Gastrocnemius medialis (tissue), 4 donors: Measurements from ENCODE around the gene MYLK. TPM values are rescaled to one million over a fixed set of nuclear protein-coding genes. Genes with fewer than 3 reads are reported as not detected.

Experiments
- ATAC-seq, 2 donors: fragments of 150-250 bp; one replicate each; pipeline ENCODE4 v1.9.1; 2016
- DNase-seq, 2 donors: peaks; one replicate each; pipeline ENCODE4 v3.0.0-alpha.2; 2019
- H3K27ac ChIP-seq, 4 donors: fragments of 200-600 bp; sonication (generic); 1 replicate in 1 of 4; 2 replicates in 3 of 4; pipeline ENCODE4 v1.5.1; 2016 to 2018; ENCODE audit warnings: mild to moderate bottlenecking in 2 of 4, moderate library complexity in 1 of 4
- H3K27me3 ChIP-seq, 3 donors: fragments of 200-600 bp; sonication (generic) in 2 of 3; 1 replicate in 1 of 3; 2 replicates in 2 of 3; pipeline versions ENCODE4 v1.5.1 to v1.6.0; 2016 to 2019; ENCODE audit warnings: mild to moderate bottlenecking in 1 of 3, moderate library complexity in 1 of 3
- H3K36me3 ChIP-seq, 2 donors: fragments of 200-600 bp; sonication (generic) in 1 of 2; one replicate each; pipeline ENCODE4 v1.5.1; 2017 to 2018
- H3K4me1 ChIP-seq, 2 donors: fragments of 200-600 bp; sonication (generic) in 1 of 2; one replicate each; pipeline ENCODE4 v1.5.1; 2016 to 2017; ENCODE audit warnings: mild to moderate bottlenecking in 2 of 2
- H3K4me3 ChIP-seq, 4 donors: fragments of 200-600 bp; sonication (generic) in 3 of 4; 1 replicate in 1 of 4; 2 replicates in 3 of 4; pipeline ENCODE4 v1.5.1; 2016 to 2019; ENCODE audit warnings: mild to moderate bottlenecking in 2 of 4
- H3K9me3 ChIP-seq, 3 donors: fragments of 200-600 bp; sonication (generic) in 2 of 3; 1 replicate in 1 of 3; 2 replicates in 2 of 3; pipeline ENCODE4 v1.5.1; 2016 to 2019
- POLR2A ChIP-seq, 2 donors: fragments of 450-650 bp; IDR thresholded peaks; one replicate each; pipeline ENCODE4 v1.6.1; 2017; ENCODE audit warnings: antibody characterized with exemption in 2 of 2, mild to moderate bottlenecking in 2 of 2, moderate library complexity in 2 of 2
- in situ Hi-C, 4 donors: fragments of 200-750 bp; cut with MboI; loops; one replicate each; pipeline versions ENCODE4 v1.15.0 to v1.8.0; 2017; ENCODE audit warnings: low sequenced_read_pairs in 4 of 4
- intact Hi-C: fragments of 100-400 bp; cut with DNase I; formaldehyde crosslinking; loops from one replicate; pipeline ENCODE4 v1.15.1; 2023; ENCODE audit warnings: low total_unique reads
- total RNA-seq, 4 donors: library from RNA; depleted of rRNA; stranded (reverse); fragments of >200 nt; gene quantifications; one replicate each; pipeline versions ENCODE4 v1.1.0 to v1.2.3, GENCODE V29; 2016
- TF ChIP-seq, protein P1 (sequence below), 5 experiments: fragments of 450-650 bp in 3 of 5; fragments of 200-600 bp in 2 of 5; sonication (generic) in 2 of 5; IDR thresholded peaks in 4 of 5; conservative IDR thresholded peaks in 1 of 5; 1 replicate in 4 of 5; 2 replicates in 1 of 5; pipeline ENCODE4 v1.5.1; 2016 to 2019; ENCODE audit warnings: antibody characterized with exemption in 5 of 5, mild to moderate bottlenecking in 3 of 5, moderate library complexity in 3 of 5

MYLK gene
- total RNA-seq, 4 donors from 2014 or later = 5.6 to 19.6 (median 8.8) TPM

DNA sequence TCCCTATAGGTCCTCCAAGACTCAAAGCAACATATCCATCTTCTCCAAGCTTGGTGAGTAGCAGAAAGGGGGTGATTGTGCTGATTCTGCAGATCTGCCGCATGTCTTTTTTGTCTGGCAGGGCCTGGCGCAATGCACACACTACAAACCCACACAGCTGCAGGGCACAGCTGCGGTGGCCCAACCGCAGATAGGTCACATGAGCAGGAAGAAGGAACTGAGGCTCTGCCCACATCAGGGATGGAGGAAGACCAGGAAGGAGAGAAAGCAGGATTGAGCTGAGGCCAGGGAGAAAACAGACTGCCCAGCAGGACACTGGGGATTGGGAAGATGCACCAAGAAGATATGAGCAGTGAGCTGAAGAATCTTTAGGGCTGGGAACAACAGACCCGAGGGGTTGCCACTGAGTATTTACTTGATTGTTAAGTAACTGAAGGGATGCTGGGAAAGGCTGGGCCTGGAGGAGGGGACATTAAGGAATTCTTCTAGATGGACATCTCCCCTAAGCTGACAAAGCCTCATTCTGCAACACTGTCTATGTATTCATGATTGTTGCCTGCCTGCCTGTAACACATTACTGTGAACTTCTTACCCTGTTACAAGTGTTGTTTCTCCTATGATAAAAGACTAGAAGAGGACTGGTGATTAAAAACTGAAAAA is 126.7 kb downstream of the MYLK start:
- TF ChIP-seq, protein P1, sequence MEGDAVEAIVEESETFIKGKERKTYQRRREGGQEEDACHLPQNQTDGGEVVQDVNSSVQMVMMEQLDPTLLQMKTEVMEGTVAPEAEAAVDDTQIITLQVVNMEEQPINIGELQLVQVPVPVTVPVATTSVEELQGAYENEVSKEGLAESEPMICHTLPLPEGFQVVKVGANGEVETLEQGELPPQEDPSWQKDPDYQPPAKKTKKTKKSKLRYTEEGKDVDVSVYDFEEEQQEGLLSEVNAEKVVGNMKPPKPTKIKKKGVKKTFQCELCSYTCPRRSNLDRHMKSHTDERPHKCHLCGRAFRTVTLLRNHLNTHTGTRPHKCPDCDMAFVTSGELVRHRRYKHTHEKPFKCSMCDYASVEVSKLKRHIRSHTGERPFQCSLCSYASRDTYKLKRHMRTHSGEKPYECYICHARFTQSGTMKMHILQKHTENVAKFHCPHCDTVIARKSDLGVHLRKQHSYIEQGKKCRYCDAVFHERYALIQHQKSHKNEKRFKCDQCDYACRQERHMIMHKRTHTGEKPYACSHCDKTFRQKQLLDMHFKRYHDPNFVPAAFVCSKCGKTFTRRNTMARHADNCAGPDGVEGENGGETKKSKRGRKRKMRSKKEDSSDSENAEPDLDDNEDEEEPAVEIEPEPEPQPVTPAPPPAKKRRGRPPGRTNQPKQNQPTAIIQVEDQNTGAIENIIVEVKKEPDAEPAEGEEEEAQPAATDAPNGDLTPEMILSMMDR (IDR thresholded peaks at IDR 0.05 in 4 of 5, conservative IDR thresholded peaks at IDR 0.05 in 1 of 5) = no peak
- TF ChIP-seq POLR2A (IDR thresholded peaks at IDR 0.05) = no peak
- in situ Hi-C loops (no loop called here), intact Hi-C loops (no loop called here)
- no peak for ATAC-seq
- no peaks in the 10 kb centered on the region for H3K36me3 ChIP-seq
- H3K4me3 ChIP-seq = no peak overlapping the region
- no peak overlapping the region for H3K27ac ChIP-seq
- H3K27me3 ChIP-seq = peaks cover 0 to 3% (median 0%) of the 10 kb centered on the region in 3 donors
- peaks cover 0 to 2% of the 10 kb centered on the region in 2 donors for H3K4me1 ChIP-seq
- H3K9me3 ChIP-seq = no peaks in the 10 kb centered on the region
- peak in 1 of 2 donors; percentile 48 for DNase-seq

DNA sequence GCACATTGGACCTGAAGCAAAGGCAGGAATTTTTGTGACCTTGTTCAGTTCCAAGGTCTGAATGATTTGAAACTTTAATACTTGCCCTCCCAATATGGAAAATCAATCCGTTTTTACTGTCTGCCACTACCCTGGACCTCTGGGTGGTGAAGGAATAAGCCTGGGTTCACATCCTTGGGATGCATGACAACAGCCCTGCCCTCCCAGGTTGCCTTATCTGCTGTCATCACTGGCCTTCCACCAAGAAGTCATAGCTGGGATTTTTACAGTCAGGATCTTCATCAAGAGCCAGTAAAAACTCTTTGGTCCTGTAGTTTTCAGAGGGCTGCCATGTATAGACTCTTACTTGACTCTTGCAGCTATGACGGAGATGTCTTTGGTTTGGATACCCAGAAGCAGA is 128.6 kb downstream of the MYLK start:
- Histone ChIP-seq H3K27ac (no peak overlapping the region), H3K4me3 (no peak overlapping the region), H3K27me3 (peaks cover 0 to 3% (median 0%) of the 10 kb centered on the region in 3 donors), H3K9me3 (no peaks in the 10 kb centered on the region), H3K4me1 (peaks cover 0 to 2% of the 10 kb centered on the region in 2 donors), H3K36me3 (no peaks in the 10 kb centered on the region)
- TF ChIP-seq, protein P1 (IDR thresholded peaks at IDR 0.05 in 4 of 5, conservative IDR thresholded peaks at IDR 0.05 in 1 of 5) = no peak
- TF ChIP-seq POLR2A (IDR thresholded peaks at IDR 0.05) = no peak
- no peak for ATAC-seq
- intact Hi-C loops = no loop called here
- DNase-seq = no peak
- in situ Hi-C loops = no loop called here

DNA sequence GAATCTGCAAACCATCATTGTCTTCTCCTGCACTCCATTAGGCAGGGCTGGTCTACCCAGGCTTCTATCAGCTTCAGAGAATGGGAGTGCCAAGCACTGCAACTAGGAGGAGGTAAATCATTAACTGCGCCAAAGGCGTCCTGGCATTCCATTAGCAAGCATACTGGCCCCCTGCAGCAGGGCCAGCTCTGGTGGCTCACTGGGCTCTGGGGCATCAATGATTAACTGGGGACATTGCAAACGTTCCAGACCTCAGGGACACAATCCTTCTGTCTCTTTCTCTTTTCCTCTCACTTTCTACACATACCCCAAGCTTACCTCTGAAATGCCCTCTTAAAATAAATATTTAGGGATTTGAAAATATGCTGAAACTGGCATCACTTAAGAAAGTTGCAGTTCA is 129.0 kb downstream of the MYLK start:
- intact Hi-C loops (no loop called here), in situ Hi-C loops (no loop called here)
- no peaks in the 10 kb centered on the region for H3K9me3 ChIP-seq
- TF ChIP-seq, protein P1 (IDR thresholded peaks at IDR 0.05 in 4 of 5, conservative IDR thresholded peaks at IDR 0.05 in 1 of 5) = no peak
- TF ChIP-seq POLR2A (IDR thresholded peaks at IDR 0.05) = no peak
- H3K36me3 ChIP-seq = no peaks in the 10 kb centered on the region
- H3K4me3 ChIP-seq = no peak overlapping the region
- ATAC-seq (no peak), DNase-seq (no peak)
- peaks cover 0 to 3% (median 0%) of the 10 kb centered on the region in 3 donors for H3K27me3 ChIP-seq
- H3K4me1 ChIP-seq = peaks cover 0 to 2% of the 10 kb centered on the region in 2 donors
- H3K27ac ChIP-seq = no peak overlapping the region

DNA sequence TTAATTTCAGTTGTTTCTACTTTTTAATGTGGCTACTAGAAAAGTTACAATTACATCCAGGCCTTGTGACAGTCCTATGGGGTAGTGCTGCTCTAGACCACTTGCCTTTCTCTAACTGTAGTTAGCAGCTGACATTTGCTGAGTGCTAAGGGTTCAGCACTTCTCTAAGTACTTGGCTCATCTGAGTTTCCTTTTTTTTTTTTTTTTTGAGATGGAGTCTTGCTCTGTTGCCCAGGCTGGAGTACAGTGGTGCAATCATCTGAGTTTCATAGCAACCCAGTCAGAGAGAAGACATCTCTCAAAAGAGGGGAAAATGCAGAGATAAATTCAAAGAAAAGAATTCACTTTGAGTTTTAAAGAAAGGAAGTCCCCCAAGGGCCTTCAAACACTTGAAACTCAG is 130.8 kb downstream of the MYLK start:
- in situ Hi-C loops = no loop called here
- peaks cover 0 to 2% of the 10 kb centered on the region in 2 donors for H3K4me1 ChIP-seq

More for the DNA sequence above, 130.8 kb downstream of the MYLK start:
- intact Hi-C loops = no loop called here
- no peak for DNase-seq
- TF ChIP-seq, protein P1 (IDR thresholded peaks at IDR 0.05 in 4 of 5, conservative IDR thresholded peaks at IDR 0.05 in 1 of 5) = no peak
- TF ChIP-seq POLR2A (IDR thresholded peaks at IDR 0.05) = no peak
- Histone ChIP-seq H3K4me3 (no peak overlapping the region), H3K27me3 (no peaks in the 10 kb centered on the region), H3K36me3 (no peaks in the 10 kb centered on the region), H3K9me3 (no peaks in the 10 kb centered on the region), H3K27ac (no peak overlapping the region)
- no peak for ATAC-seq
